OCI-LY1 (cell line): ENCODE data around the gene SST.

Source experiments
- H2AFZ ChIP-seq: fragments of 200-600 bp; sonication (generic), shearing (Covaris generic); 2 replicates; pipeline ENCODE4 v1.6.0; 2014; ENCODE audit warnings: antibody characterized with exemption, mild to moderate bottlenecking, low read length
- H3F3A ChIP-seq: fragments of 200-600 bp; sonication (generic), shearing (Covaris generic); 2 replicates; pipeline ENCODE4 v1.6.0; 2014; ENCODE audit warnings: mild to moderate bottlenecking, antibody characterized with exemption, low read length, moderate library complexity; ENCODE audit not compliant: insufficient read depth
- H3K27ac ChIP-seq: fragments of 200-600 bp; sonication (generic); 2 replicates; pipeline ENCODE4 v1.5.1; 2014; ENCODE audit warnings: low read length, mixed run types, mild to moderate bottlenecking, low read depth; ENCODE audit not compliant: poor library complexity, severe bottlenecking
- H3K27me3 ChIP-seq: fragments of 200-600 bp; sonication (generic); 2 replicates; pipeline ENCODE4 v1.6.0; 2014; ENCODE audit warnings: antibody characterized with exemption, mild to moderate bottlenecking, low read length, moderate library complexity; ENCODE audit not compliant: insufficient read depth
- H3K36me3 ChIP-seq: fragments of 200-600 bp; sonication (generic); 2 replicates; pipeline ENCODE4 v1.6.1; 2014; ENCODE audit warnings: mild to moderate bottlenecking, antibody characterized with exemption, low read length, moderate library complexity, mixed read lengths; ENCODE audit not compliant: insufficient read depth
- H3K4me1 ChIP-seq: fragments of 200-600 bp; sonication (generic); 2 replicates; pipeline ENCODE4 v1.5.1; 2014; ENCODE audit warnings: mild to moderate bottlenecking, low read length, moderate library complexity; ENCODE audit not compliant: insufficient read depth, severe bottlenecking
- H3K4me2 ChIP-seq: fragments of 200-600 bp; sonication (generic), shearing (Covaris generic); 2 replicates; pipeline ENCODE4 v1.6.1; 2014; ENCODE audit warnings: low read length
- H3K4me3 ChIP-seq: fragments of 200-600 bp; sonication (generic); 2 replicates; pipeline ENCODE4 v1.5.1; 2014; ENCODE audit warnings: low read length, low read depth, mild to moderate bottlenecking, mixed read lengths; ENCODE audit not compliant: poor library complexity, severe bottlenecking
- H3K79me2 ChIP-seq: fragments of 200-600 bp; shearing (Covaris generic); 2 replicates; pipeline ENCODE4 v1.6.1; 2016; ENCODE audit warnings: mixed run types, low read length, mixed read lengths; ENCODE audit not compliant: insufficient read depth
- H3K9ac ChIP-seq: fragments of 200-600 bp; sonication (generic), shearing (Covaris generic); 2 replicates; pipeline ENCODE4 v1.6.1; 2014; ENCODE audit warnings: mild to moderate bottlenecking, low read length, mixed read lengths
- H3K9me2 ChIP-seq: fragments of 200-600 bp; sonication (generic), shearing (Covaris generic); 2 replicates; pipeline ENCODE4 v1.6.1; 2014; ENCODE audit warnings: low read depth, mild to moderate bottlenecking, low read length, mixed read lengths
- H3K9me3 ChIP-seq: fragments of 200-600 bp; shearing (Covaris generic); 2 replicates; pipeline ENCODE4 v1.6.1; 2014; ENCODE audit warnings: low read length, mixed read lengths
- H4K20me1 ChIP-seq: fragments of 200-600 bp; sonication (generic), shearing (Covaris generic); 2 replicates; pipeline ENCODE4 v1.6.0; 2016; ENCODE audit warnings: mild to moderate bottlenecking, low read length; ENCODE audit not compliant: insufficient read depth
- EZH2 ChIP-seq: fragments of 200-600 bp; sonication (generic), shearing (Covaris generic); IDR thresholded peaks from 2 replicates; pipeline ENCODE4 v1.8.0; 2017; ENCODE audit warnings: borderline replicate concordance, mixed run types, mild to moderate bottlenecking, antibody characterized with exemption, low read length, moderate library complexity, mixed read lengths
- TF ChIP-seq, protein P1 (sequence below): fragments of 200-600 bp; sonication (generic), shearing (Covaris generic); IDR thresholded peaks from 2 replicates; pipeline ENCODE4 v1.5.1; 2017; ENCODE audit warnings: mild to moderate bottlenecking, antibody characterized with exemption, low read length, moderate library complexity, mixed read lengths

SST gene

DNA sequence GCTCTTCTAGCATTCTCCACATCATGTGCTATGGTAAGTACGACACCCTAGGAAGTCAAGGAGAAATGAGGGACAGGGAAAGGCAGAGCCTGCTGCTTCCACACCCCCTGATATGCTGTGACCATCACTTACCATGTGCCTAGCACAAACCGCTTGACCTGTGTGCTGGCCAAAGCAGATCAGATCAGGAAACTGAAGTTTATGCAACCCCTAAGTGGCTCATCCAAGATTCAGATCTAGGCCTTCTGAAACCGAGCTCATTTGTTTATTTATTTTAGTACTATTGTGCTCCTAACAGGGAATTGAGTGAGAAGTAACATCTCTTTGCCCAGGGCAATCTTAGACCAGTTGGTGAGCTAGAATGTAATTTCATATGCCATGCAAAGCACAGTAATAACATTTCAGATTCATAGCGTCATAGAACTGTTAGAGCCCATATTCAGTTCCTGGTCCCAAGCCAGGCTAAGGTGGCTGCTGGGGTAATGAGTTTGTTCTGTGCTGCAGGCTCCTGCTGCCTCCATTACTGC is 32.4 kb upstream of the SST start, which contains the start of gene RTP2:
Gene RTP2 (minus strand): TSS at position 51 of the 527 bp plus-strand sequence. CDS start 429 bp downstream, outside the sequence.
- H3K9me3 ChIP-seq = no peaks in the 10 kb centered on the region
- no peaks in the 10 kb centered on the region for H3K9me2 ChIP-seq
- no peak within 1 kb of the TSS for H3K4me3 ChIP-seq
- H3K36me3 ChIP-seq = no peaks in the 10 kb centered on the region
- no peaks in the 10 kb centered on the region for H3K79me2 ChIP-seq
- no peaks in the 10 kb centered on the region for H4K20me1 ChIP-seq
- no peak for TF ChIP-seq EZH2
- TF ChIP-seq, protein P1, sequence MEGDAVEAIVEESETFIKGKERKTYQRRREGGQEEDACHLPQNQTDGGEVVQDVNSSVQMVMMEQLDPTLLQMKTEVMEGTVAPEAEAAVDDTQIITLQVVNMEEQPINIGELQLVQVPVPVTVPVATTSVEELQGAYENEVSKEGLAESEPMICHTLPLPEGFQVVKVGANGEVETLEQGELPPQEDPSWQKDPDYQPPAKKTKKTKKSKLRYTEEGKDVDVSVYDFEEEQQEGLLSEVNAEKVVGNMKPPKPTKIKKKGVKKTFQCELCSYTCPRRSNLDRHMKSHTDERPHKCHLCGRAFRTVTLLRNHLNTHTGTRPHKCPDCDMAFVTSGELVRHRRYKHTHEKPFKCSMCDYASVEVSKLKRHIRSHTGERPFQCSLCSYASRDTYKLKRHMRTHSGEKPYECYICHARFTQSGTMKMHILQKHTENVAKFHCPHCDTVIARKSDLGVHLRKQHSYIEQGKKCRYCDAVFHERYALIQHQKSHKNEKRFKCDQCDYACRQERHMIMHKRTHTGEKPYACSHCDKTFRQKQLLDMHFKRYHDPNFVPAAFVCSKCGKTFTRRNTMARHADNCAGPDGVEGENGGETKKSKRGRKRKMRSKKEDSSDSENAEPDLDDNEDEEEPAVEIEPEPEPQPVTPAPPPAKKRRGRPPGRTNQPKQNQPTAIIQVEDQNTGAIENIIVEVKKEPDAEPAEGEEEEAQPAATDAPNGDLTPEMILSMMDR = no peak
- H3K27me3 ChIP-seq = 0 out of 2 replicates have a peak, but pooled peaks cover 9% of the 10 kb centered on the region
- no peak within 1 kb of the TSS for H3K4me2 ChIP-seq
- no peak within 1 kb of the TSS for H3K27ac ChIP-seq
- no peaks in the 10 kb centered on the region for H3K4me1 ChIP-seq
- H3F3A ChIP-seq = no peaks in the 10 kb centered on the region
- H2AFZ ChIP-seq = no peak within 1 kb of the TSS
- no peak within 1 kb of the TSS for H3K9ac ChIP-seq

DNA sequence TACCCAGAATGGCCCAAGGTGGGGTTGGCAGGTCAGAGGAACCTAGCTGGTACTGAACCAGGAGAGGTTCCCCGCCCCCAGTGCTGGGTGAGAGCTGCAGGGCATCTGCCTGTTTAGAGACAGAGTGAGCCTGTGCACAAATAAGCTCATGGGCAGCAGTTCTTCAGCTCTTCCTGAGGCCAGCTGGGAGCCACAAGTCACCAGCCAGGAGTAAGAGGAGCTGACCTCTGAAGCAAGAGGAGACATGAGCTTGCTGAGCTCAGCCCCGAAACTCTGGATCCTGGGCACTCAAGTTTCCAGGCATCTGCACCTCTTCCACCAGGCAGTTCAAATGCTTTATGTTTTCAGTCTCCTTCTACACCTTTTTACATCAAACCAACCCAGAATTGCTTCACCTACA is 30.1 kb upstream of the SST start:
- Histone ChIP-seq H3K36me3 (no peaks in the 10 kb centered on the region), H3K4me3 (no peak overlapping the region), H3K9me2 (no peaks in the 10 kb centered on the region), H3K27me3 (peaks cover 16% of the 10 kb centered on the region; the same call in 1 of the 2 replicates), H2AFZ (no peak overlapping the region), H3K9ac (no peak overlapping the region), H3K27ac (no peak overlapping the region), H3K9me3 (no peaks in the 10 kb centered on the region), H3F3A (no peaks in the 10 kb centered on the region), H3K4me1 (no peaks in the 10 kb centered on the region), H3K4me2 (no peak overlapping the region), H3K79me2 (no peaks in the 10 kb centered on the region), H4K20me1 (no peaks in the 10 kb centered on the region)
- TF ChIP-seq, protein P1 = no peak
- TF ChIP-seq EZH2 = no peak

DNA sequence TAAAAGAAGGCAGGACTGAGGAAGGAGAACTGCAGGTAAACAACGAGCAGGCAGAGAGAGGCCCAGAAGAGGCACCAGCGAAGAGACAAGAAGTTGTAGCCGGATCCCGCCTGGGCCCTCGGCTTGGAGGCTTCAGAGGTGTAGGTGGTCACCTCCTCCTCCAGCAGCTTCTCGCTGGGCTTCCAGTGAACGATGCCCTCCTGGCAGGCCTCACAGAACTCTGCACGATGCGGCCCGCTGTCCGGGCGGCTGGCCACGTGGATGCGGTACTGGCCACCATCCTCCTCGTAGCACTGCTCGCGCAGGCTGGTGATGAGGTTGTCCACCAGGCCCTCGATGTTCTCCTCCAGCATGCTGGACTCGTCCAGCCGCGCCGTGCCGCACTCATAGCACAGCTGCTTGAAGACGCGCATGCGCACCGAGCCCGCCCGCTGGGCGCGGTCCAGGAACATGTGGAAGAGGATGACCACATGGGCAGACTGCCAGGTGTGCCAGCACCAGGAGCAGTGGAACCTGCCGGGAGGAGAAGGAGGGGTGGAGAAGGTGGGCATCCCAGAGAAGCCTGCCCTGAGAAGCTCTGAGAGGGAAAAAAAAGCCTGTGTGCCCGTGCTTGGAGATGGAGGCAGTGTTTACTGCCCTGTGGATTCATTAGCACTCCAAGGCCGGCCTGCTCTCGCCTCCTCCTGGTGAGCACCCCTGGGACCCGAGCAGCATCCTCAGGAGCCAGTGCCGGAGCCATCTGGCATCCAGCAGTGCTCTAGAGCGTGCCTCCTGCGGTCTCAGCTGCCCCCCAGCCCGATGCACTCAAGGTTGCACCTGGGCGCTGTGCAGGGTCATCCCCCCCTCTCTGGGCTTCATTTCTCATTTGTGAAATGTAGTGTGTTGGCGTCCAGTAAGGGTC is 28.6 kb upstream of the SST start:
- Histone ChIP-seq H3K4me1 (no peaks in the 10 kb centered on the region), H3K27me3 (peaks cover 19% of the 10 kb centered on the region; the same call in 1 of the 2 replicates), H3K27ac (no peak overlapping the region)

More for the DNA sequence above, 28.6 kb upstream of the SST start:
- Histone ChIP-seq H3K4me3 (no peak overlapping the region), H4K20me1 (no peaks in the 10 kb centered on the region), H3K4me2 (no peak overlapping the region), H3K79me2 (no peaks in the 10 kb centered on the region), H3F3A (no peaks in the 10 kb centered on the region), H3K9me2 (no peaks in the 10 kb centered on the region), H3K9me3 (no peaks in the 10 kb centered on the region), H3K36me3 (no peaks in the 10 kb centered on the region), H2AFZ (no peak overlapping the region), H3K9ac (no peak overlapping the region)
- TF ChIP-seq, protein P1 = no peak
- no peak for TF ChIP-seq EZH2
